VCaP (cell line): ENCODE measurements around the gene RNF222.
"Not testable (repeated sequence)": the region's sequence is repeated elsewhere in the genome, so short reads cannot be mapped to it uniquely, and the experiment has no call there.

Experiments
- H3K27ac ChIP-seq: fragments of 450-650 bp; 2 replicates; pipeline ENCODE4 v1.5.1; 2017
- TF ChIP-seq, protein P1 (sequence below): fragments of 450-650 bp; conservative IDR thresholded peaks from 2 replicates; pipeline ENCODE4 v1.5.1; 2017; ENCODE audit warnings: mild to moderate bottlenecking, moderate library complexity

Gene RNF222

GRCh38 chr17:8377422-8377821 is 20.2 kb downstream of the RNF222 start:
- peak overlapping the region; percentile 92 for H3K27ac ChIP-seq
- TF ChIP-seq, protein P1, sequence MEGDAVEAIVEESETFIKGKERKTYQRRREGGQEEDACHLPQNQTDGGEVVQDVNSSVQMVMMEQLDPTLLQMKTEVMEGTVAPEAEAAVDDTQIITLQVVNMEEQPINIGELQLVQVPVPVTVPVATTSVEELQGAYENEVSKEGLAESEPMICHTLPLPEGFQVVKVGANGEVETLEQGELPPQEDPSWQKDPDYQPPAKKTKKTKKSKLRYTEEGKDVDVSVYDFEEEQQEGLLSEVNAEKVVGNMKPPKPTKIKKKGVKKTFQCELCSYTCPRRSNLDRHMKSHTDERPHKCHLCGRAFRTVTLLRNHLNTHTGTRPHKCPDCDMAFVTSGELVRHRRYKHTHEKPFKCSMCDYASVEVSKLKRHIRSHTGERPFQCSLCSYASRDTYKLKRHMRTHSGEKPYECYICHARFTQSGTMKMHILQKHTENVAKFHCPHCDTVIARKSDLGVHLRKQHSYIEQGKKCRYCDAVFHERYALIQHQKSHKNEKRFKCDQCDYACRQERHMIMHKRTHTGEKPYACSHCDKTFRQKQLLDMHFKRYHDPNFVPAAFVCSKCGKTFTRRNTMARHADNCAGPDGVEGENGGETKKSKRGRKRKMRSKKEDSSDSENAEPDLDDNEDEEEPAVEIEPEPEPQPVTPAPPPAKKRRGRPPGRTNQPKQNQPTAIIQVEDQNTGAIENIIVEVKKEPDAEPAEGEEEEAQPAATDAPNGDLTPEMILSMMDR = no peak

DNA sequence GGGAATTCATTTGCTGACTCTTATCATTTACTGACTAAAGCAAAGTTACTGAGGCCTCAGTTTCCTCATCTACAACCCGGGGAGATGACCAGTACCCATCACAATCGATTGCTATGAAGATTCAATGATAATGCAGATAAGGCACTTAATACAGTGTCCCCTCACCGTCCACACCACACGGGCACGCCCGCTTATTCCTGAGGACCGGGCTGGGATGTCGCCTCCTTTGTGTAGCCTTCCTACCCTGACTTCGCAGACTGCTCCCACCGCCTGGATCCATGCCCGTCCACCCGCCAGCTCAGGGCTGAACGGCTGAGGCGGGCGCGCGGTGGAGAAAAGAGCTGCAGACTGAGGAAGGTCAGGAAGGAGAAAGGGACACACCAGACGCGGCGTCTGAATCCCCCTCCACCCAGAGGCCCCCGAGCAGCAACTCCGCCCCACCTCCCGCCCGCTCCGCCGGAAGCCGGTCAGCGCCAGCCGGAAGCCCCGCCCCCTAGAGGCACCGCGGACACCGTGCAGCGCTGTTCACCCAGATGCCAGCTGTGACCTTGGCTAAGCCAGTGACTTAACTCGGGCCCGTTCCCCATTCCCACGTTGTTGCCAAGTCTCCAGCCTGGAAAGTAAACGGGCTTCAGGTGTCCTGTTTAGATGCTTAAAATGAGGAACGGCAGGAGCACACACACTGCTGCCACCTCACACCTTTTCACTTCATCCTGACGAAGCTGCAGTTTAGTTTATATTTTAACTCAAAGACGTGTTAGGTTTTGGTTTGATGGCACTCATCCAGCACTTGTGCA is 21.2 kb downstream of the RNF222 start, which contains the start of gene KRABD2:
Gene KRABD2, minus strand, starts transcription at position 434 of the 797 bp plus-strand sequence.
- TF ChIP-seq, protein P1 = peak; percentile 69
- H3K27ac ChIP-seq = peak within 1 kb of the TSS; percentile 92

- peak overlapping the region; percentile 92 for H3K27ac ChIP-seq
- TF ChIP-seq, protein P1 = no peak
These were observed 21.8 kb downstream of the RNF222 start for GRCh38 chr17:8375738-8376259.

DNA sequence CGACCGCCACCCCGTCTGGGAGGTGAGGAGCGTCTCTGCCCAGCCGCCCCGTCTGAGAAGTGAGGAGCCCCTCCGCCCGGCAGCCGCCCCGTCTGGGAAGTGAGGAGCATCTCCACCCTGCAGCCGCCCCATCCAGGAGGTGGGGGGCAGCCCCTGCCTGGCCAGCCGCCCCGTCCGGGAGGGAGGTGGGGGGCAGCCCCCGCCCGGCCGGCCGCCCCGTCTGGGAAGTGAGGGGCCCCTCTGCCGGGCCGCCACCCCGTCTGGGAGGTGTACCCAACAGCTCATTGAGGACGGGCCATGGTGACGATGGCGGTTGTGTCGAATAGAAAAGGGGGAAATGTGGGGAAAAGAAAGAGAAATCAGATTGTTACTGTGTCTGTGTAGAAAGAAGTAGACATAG is 23.8 kb downstream of the RNF222 start:
- H3K27ac ChIP-seq = not testable (repeated sequence)

DNA sequence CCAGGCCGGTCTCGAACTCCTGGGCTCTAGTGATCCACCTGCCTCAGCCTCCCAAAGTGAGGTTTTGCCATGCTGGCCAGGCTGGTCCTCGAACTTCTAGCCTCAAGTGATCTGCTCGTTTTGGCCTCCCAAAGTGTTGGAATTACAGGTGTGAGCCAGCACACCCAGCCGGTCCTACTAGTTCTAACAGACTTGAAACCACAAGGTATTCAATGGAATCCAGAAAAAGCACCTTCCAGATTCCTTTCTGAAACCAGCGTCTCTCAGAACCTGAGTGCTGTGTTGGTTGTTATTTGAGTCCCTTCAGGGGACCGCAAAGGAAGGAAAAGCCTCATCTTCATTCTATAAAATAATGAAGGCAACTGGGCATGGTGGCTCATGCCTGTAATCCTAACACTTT is 25.2 kb downstream of the RNF222 start:
- no peak overlapping the region for H3K27ac ChIP-seq
- TF ChIP-seq, protein P1 = no peak

- TF ChIP-seq, protein P1 = no peak
- H3K27ac ChIP-seq = no peak overlapping the region
These were observed 25.8 kb downstream of the RNF222 start for GRCh38 chr17:8371786-8372185.

GRCh38 chr17:8369944-8370343 is 27.7 kb downstream of the RNF222 start:
- TF ChIP-seq, protein P1 = no peak
- no peak overlapping the region for H3K27ac ChIP-seq

- TF ChIP-seq, protein P1 = no peak
- H3K27ac ChIP-seq = no peak overlapping the region
These were observed 29.4 kb downstream of the RNF222 start for GRCh38 chr17:8368193-8368592.
